DOHH2 (cell line): ENCODE data around the gene TAF11L13.
"Not testable (repeated sequence)": the region's sequence is repeated elsewhere in the genome, so short reads cannot be mapped to it uniquely, and the experiment has no call there.

Experiments
- CTCF ChIP-seq: fragments of 200-600 bp; sonication (generic); IDR thresholded peaks from one replicate; pipeline ENCODE4 v1.5.1; 2014; ENCODE audit warnings: antibody characterized with exemption, mild to moderate bottlenecking, low read depth, low read length; ENCODE audit not compliant: poor library complexity, severe bottlenecking
- EZH2phosphoT487 ChIP-seq: fragments of 200-600 bp; sonication (generic); IDR thresholded peaks from 2 replicates; pipeline ENCODE4 v1.6.1; 2017; ENCODE audit warnings: borderline replicate concordance, mild to moderate bottlenecking, antibody characterized with exemption, low read length, moderate library complexity, mixed read lengths

GRCh38 chr5:17649232-17649631, 17.3 kb downstream of the TAF11L13 start:
- TF ChIP-seq CTCF, EZH2phosphoT487: not testable (repeated sequence)
